ENCODE measurements around the gene COL18A1.

The COL18A1 gene

GRCh38 chr21:45511007-45511406, 106.0 kb downstream of the COL18A1 start:
- H3K9ac ChIP-seq (ENCODE audit: low read depth, low read length, poor library complexity), result no peak overlapping the region
- H2BK15ac ChIP-seq (ENCODE audit: low read length), result no peak overlapping the region
- DNase-seq (ENCODE audit: low spot score), result no peak
- no peak overlapping the region for H3K23ac ChIP-seq (ENCODE audit: low read depth, low read length, poor library complexity)
- no peak overlapping the region for H2BK12ac ChIP-seq (ENCODE audit: low read length)
- H3K4me1 ChIP-seq (ENCODE audit: control insufficient read depth in 2 of 2, insufficient read depth in 1 of 2, low read depth in 1 of 2, low read length in 2 of 2), result peaks cover 0 to 10% of the 10 kb centered on the region in 2 donors
- H2BK5ac ChIP-seq (ENCODE audit: low read length), result no peak overlapping the region
- no peak overlapping the region for H2BK120ac ChIP-seq (ENCODE audit: low read depth, low read length)
- no peaks in the 10 kb centered on the region for H3K27me3 ChIP-seq (ENCODE audit: control insufficient read depth in 3 of 3, insufficient read depth in 3 of 3, low read depth in 1 of 3, low read length in 3 of 3)
- no peak overlapping the region for H3K14ac ChIP-seq (ENCODE audit: low read length)
- no peak overlapping the region for H3K18ac ChIP-seq (ENCODE audit: low read length)
- no peak overlapping the region for H3K4me2 ChIP-seq (ENCODE audit: insufficient read depth, low read length, poor library complexity, severe bottlenecking)
- no peak overlapping the region for H4K91ac ChIP-seq (ENCODE audit: low read depth, low read length, poor library complexity)
- H3K79me1 ChIP-seq (ENCODE audit: low read depth, low read length), result peaks cover 6% of the 10 kb centered on the region
- H2AK5ac ChIP-seq (ENCODE audit: low read depth, low read length), result no peak overlapping the region
- H4K8ac ChIP-seq (ENCODE audit: low read depth, low read length), result no peak overlapping the region
- no CpG with 5 or more reads among the region's 12 CpGs for WGBS, 2 donors (ENCODE audit: extremely low coverage in 2 of 2, insufficient read length in 2 of 2, insufficient replicate concordance in 1 of 2)
- no peak overlapping the region for H3K4me3 ChIP-seq (ENCODE audit: low read length in 2 of 2)
- H2AFZ ChIP-seq (ENCODE audit: low read length), result no peak overlapping the region
- H3K4ac ChIP-seq (ENCODE audit: low read length), result no peak overlapping the region
- H3K36me3 ChIP-seq (replicated peaks in 1 of 2; ENCODE audit: control insufficient read depth in 2 of 2, insufficient read depth in 2 of 2, low read length in 2 of 2), result peaks cover 5 to 20% of the 10 kb centered on the region in 2 donors
- H3K27ac ChIP-seq (replicated peaks; ENCODE audit: low read length), result no peak overlapping the region
- peaks cover 0 to 2% of the 10 kb centered on the region in 2 donors for H3K9me3 ChIP-seq (replicated peaks in 1 of 2; ENCODE audit: control insufficient read depth in 2 of 2, insufficient read depth in 1 of 2, low read depth in 1 of 2, low read length in 2 of 2)

GRCh38 chr21:45511661-45512431, 106.9 kb downstream of the COL18A1 start:
- no peak overlapping the region for H4K91ac ChIP-seq (ENCODE audit: low read depth, low read length, poor library complexity)
- peaks cover 0 to 2% of the 10 kb centered on the region in 2 donors for H3K9me3 ChIP-seq (replicated peaks in 1 of 2; ENCODE audit: control insufficient read depth in 2 of 2, insufficient read depth in 1 of 2, low read depth in 1 of 2, low read length in 2 of 2)
- H3K27ac ChIP-seq (replicated peaks; ENCODE audit: low read length), result no peak overlapping the region
- no peak overlapping the region for H3K4ac ChIP-seq (ENCODE audit: low read length)
- H3K79me1 ChIP-seq (ENCODE audit: low read depth, low read length), result peaks cover 6% of the 10 kb centered on the region
- H2AK5ac ChIP-seq (ENCODE audit: low read depth, low read length), result no peak overlapping the region
- DNase-seq (ENCODE audit: low spot score), result no peak
- peaks cover 12 to 24% of the 10 kb centered on the region in 2 donors for H3K36me3 ChIP-seq (replicated peaks in 1 of 2; ENCODE audit: control insufficient read depth in 2 of 2, insufficient read depth in 2 of 2, low read length in 2 of 2)
- no peak overlapping the region for H2BK120ac ChIP-seq (ENCODE audit: low read depth, low read length)
- no peak overlapping the region for H3K4me2 ChIP-seq (ENCODE audit: insufficient read depth, low read length, poor library complexity, severe bottlenecking)
- no peak overlapping the region for H3K23ac ChIP-seq (ENCODE audit: low read depth, low read length, poor library complexity)
- H3K27me3 ChIP-seq (ENCODE audit: control insufficient read depth in 3 of 3, insufficient read depth in 3 of 3, low read depth in 1 of 3, low read length in 3 of 3), result no peaks in the 10 kb centered on the region
- peak overlapping the region; percentile 10 for H2BK12ac ChIP-seq (ENCODE audit: low read length)
- H3K18ac ChIP-seq (ENCODE audit: low read length), result peak overlapping the region; percentile 38
- no peak overlapping the region for H2AFZ ChIP-seq (ENCODE audit: low read length)
- no CpG with 5 or more reads among the region's 35 CpGs for WGBS, 2 donors (ENCODE audit: extremely low coverage in 2 of 2, insufficient read length in 2 of 2, insufficient replicate concordance in 1 of 2)
- no peak overlapping the region for H2BK15ac ChIP-seq (ENCODE audit: low read length)
- no peak overlapping the region for H2BK5ac ChIP-seq (ENCODE audit: low read length)
- peaks cover 0 to 10% of the 10 kb centered on the region in 2 donors for H3K4me1 ChIP-seq (ENCODE audit: control insufficient read depth in 2 of 2, insufficient read depth in 1 of 2, low read depth in 1 of 2, low read length in 2 of 2)
- H3K14ac ChIP-seq (ENCODE audit: low read length), result peak overlapping the region; percentile 38
- H3K4me3 ChIP-seq (ENCODE audit: low read length in 2 of 2), result no peak overlapping the region
- no peak overlapping the region for H3K9ac ChIP-seq (ENCODE audit: low read depth, low read length, poor library complexity)
- no peak overlapping the region for H4K8ac ChIP-seq (ENCODE audit: low read depth, low read length)

GRCh38 chr21:45512626-45513002, 107.6 kb downstream of the COL18A1 start:
- no peak overlapping the region for H3K4ac ChIP-seq (ENCODE audit: low read length)
- H2BK120ac ChIP-seq (ENCODE audit: low read depth, low read length), result no peak overlapping the region
- H3K27me3 ChIP-seq (ENCODE audit: control insufficient read depth in 3 of 3, insufficient read depth in 3 of 3, low read depth in 1 of 3, low read length in 3 of 3), result no peaks in the 10 kb centered on the region
- no CpG with 5 or more reads among the region's 8 CpGs for WGBS, 2 donors (ENCODE audit: extremely low coverage in 2 of 2, insufficient read length in 2 of 2, insufficient replicate concordance in 1 of 2)
- H2BK5ac ChIP-seq (ENCODE audit: low read length), result no peak overlapping the region
- H3K14ac ChIP-seq (ENCODE audit: low read length), result peak overlapping the region; percentile 47
- no peak overlapping the region for H2AK5ac ChIP-seq (ENCODE audit: low read depth, low read length)
- H3K27ac ChIP-seq (replicated peaks; ENCODE audit: low read length), result no peak overlapping the region
- no peak overlapping the region for H3K4me2 ChIP-seq (ENCODE audit: insufficient read depth, low read length, poor library complexity, severe bottlenecking)
- no peak overlapping the region for H4K8ac ChIP-seq (ENCODE audit: low read depth, low read length)
- no peak for DNase-seq (ENCODE audit: low spot score)
- no peak overlapping the region for H3K9ac ChIP-seq (ENCODE audit: low read depth, low read length, poor library complexity)
- peaks cover 0 to 2% of the 10 kb centered on the region in 2 donors for H3K9me3 ChIP-seq (replicated peaks in 1 of 2; ENCODE audit: control insufficient read depth in 2 of 2, insufficient read depth in 1 of 2, low read depth in 1 of 2, low read length in 2 of 2)
- peaks cover 6% of the 10 kb centered on the region for H3K79me1 ChIP-seq (ENCODE audit: low read depth, low read length)
- H4K91ac ChIP-seq (ENCODE audit: low read depth, low read length, poor library complexity), result no peak overlapping the region
- H3K36me3 ChIP-seq (replicated peaks in 1 of 2; ENCODE audit: control insufficient read depth in 2 of 2, insufficient read depth in 2 of 2, low read length in 2 of 2), result peaks cover 12 to 27% of the 10 kb centered on the region in 2 donors
- H3K18ac ChIP-seq (ENCODE audit: low read length), result no peak overlapping the region
- H2BK15ac ChIP-seq (ENCODE audit: low read length), result no peak overlapping the region
- peaks cover 0 to 10% of the 10 kb centered on the region in 2 donors for H3K4me1 ChIP-seq (ENCODE audit: control insufficient read depth in 2 of 2, insufficient read depth in 1 of 2, low read depth in 1 of 2, low read length in 2 of 2)
- H3K23ac ChIP-seq (ENCODE audit: low read depth, low read length, poor library complexity), result peak overlapping the region; percentile 26
- H2BK12ac ChIP-seq (ENCODE audit: low read length), result no peak overlapping the region
- H2AFZ ChIP-seq (ENCODE audit: low read length), result no peak overlapping the region
- peak overlapping the region in 1 of 2 donors; percentile 45 for H3K4me3 ChIP-seq (ENCODE audit: low read length in 2 of 2)

GRCh38 chr21:45513003-45513717, 108.2 kb downstream of the COL18A1 start:
- no peak overlapping the region for H2BK120ac ChIP-seq (ENCODE audit: low read depth, low read length)
- no CpG with 5 or more reads among the region's 19 CpGs for WGBS, 2 donors (ENCODE audit: extremely low coverage in 2 of 2, insufficient read length in 2 of 2, insufficient replicate concordance in 1 of 2)
- no peak overlapping the region for H2BK15ac ChIP-seq (ENCODE audit: low read length)
- no peaks in the 10 kb centered on the region for H3K27me3 ChIP-seq (ENCODE audit: control insufficient read depth in 3 of 3, insufficient read depth in 3 of 3, low read depth in 1 of 3, low read length in 3 of 3)
- H3K4me3 ChIP-seq (ENCODE audit: low read length in 2 of 2), result peak overlapping the region in 1 of 2 donors; percentile 45
- no peak overlapping the region for H2AFZ ChIP-seq (ENCODE audit: low read length)
- H3K14ac ChIP-seq (ENCODE audit: low read length), result peak overlapping the region; percentile 47
- H2AK5ac ChIP-seq (ENCODE audit: low read depth, low read length), result no peak overlapping the region
- H3K79me1 ChIP-seq (ENCODE audit: low read depth, low read length), result peaks cover 5% of the 10 kb centered on the region
- no peak overlapping the region for H2BK12ac ChIP-seq (ENCODE audit: low read length)
- H3K4me2 ChIP-seq (ENCODE audit: insufficient read depth, low read length, poor library complexity, severe bottlenecking), result no peak overlapping the region
- peaks cover 2 to 3% of the 10 kb centered on the region in 2 donors for H3K9me3 ChIP-seq (replicated peaks in 1 of 2; ENCODE audit: control insufficient read depth in 2 of 2, insufficient read depth in 1 of 2, low read depth in 1 of 2, low read length in 2 of 2)
- H3K4me1 ChIP-seq (ENCODE audit: control insufficient read depth in 2 of 2, insufficient read depth in 1 of 2, low read depth in 1 of 2, low read length in 2 of 2), result peaks cover 0 to 9% of the 10 kb centered on the region in 2 donors
- no peak overlapping the region for H2BK5ac ChIP-seq (ENCODE audit: low read length)
- H3K18ac ChIP-seq (ENCODE audit: low read length), result no peak overlapping the region
- no peak for DNase-seq (ENCODE audit: low spot score)
- H4K91ac ChIP-seq (ENCODE audit: low read depth, low read length, poor library complexity), result no peak overlapping the region
- H3K23ac ChIP-seq (ENCODE audit: low read depth, low read length, poor library complexity), result peak overlapping the region; percentile 26
- no peak overlapping the region for H3K4ac ChIP-seq (ENCODE audit: low read length)
- H3K36me3 ChIP-seq (replicated peaks in 1 of 2; ENCODE audit: control insufficient read depth in 2 of 2, insufficient read depth in 2 of 2, low read length in 2 of 2), result peaks cover 12 to 27% of the 10 kb centered on the region in 2 donors
- H3K9ac ChIP-seq (ENCODE audit: low read depth, low read length, poor library complexity), result no peak overlapping the region
- H4K8ac ChIP-seq (ENCODE audit: low read depth, low read length), result no peak overlapping the region
- no peak overlapping the region for H3K27ac ChIP-seq (replicated peaks; ENCODE audit: low read length)
